MCF 10A (cell line): ENCODE results near the gene TBX1. TPM values are rescaled to one million over a fixed set of nuclear protein-coding genes. Genes with fewer than 3 reads are reported as not detected.

Experiments
- BruUV-seq: library from RNA; stranded (reverse); fragments of 400-500 nt; replicated peaks from 2 replicates; lab custom pipeline; 2021; lab: Mats Ljungman, UMichigan
- CTCF ChIA-PET: fragments of 300-600 bp; sonication (Branson Sonifier 250); formaldehyde crosslinking; extraction: SDS; loops from one replicate; lab custom pipeline; 2021; ENCODE audit warnings: antibody characterized with exemption, inconsistent platforms; lab: Yijun Ruan, JAX
- POLR2A ChIA-PET: fragments of 300-600, 350-650 bp; sonication (Branson Sonifier 250); formaldehyde crosslinking; extraction: SDS; loops from one replicate; lab custom pipeline; 2020; ENCODE audit warnings: antibody characterized with exemption, inconsistent platforms; lab: Yijun Ruan, JAX
- DNase-seq: peaks from one replicate; pipeline ENCODE4 v3.0.0-alpha.2; 2018; ENCODE audit not compliant: unreplicated experiment
- H3K27ac Mint-ChIP-seq: one replicate; pipeline ENCODE4 v1.8.0; 2022; ENCODE audit warnings: mild to moderate bottlenecking, low read depth, mixed read lengths; ENCODE audit not compliant: unreplicated experiment
- H3K27me3 Mint-ChIP-seq: one replicate; pipeline ENCODE4 v1.8.0; 2022; ENCODE audit warnings: mixed read lengths; ENCODE audit not compliant: insufficient read depth, unreplicated experiment
- H3K36me3 Mint-ChIP-seq: one replicate; pipeline ENCODE4 v1.8.0; 2022; ENCODE audit warnings: mild to moderate bottlenecking, moderate library complexity, mixed read lengths; ENCODE audit not compliant: insufficient read depth, unreplicated experiment
- H3K4me1 Mint-ChIP-seq: one replicate; pipeline ENCODE4 v1.8.0; 2022; ENCODE audit warnings: mixed read lengths; ENCODE audit not compliant: insufficient read depth, unreplicated experiment
- H3K4me3 Mint-ChIP-seq: one replicate; pipeline ENCODE4 v1.8.0; 2022; ENCODE audit warnings: mild to moderate bottlenecking, moderate library complexity, mixed read lengths; ENCODE audit not compliant: unreplicated experiment
- H3K9me3 Mint-ChIP-seq: one replicate; pipeline ENCODE4 v1.8.0; 2022; ENCODE audit warnings: mixed read lengths; ENCODE audit not compliant: unreplicated experiment
- CTCF ChIP-seq: fragments of 200-600 bp; IDR thresholded peaks from one replicate; pipeline ENCODE4 v1.8.0; 2022; ENCODE audit warnings: antibody characterized with exemption, mild to moderate bottlenecking; ENCODE audit not compliant: unreplicated experiment
- intact Hi-C: fragments of 100-400 bp; cut with micrococcal nuclease; formaldehyde crosslinking; loops from 2 replicates; pipeline ENCODE4 v1.14.1; 2022
- total RNA-seq: library from RNA; stranded (reverse); gene quantifications from 2 replicates; pipeline ENCODE4 v1.2.3, GENCODE V29; 2022

Gene TBX1
- total RNA-seq, 1 experiment from 2014 or later: not detected

GRCh38 chr22:19807161-19807913 is 46.8 kb downstream of the TBX1 start:
- Mint-ChIP-seq H3K27me3 (no peaks in the 10 kb centered on the region), H3K27ac (peak overlapping the region; percentile 95), H3K4me1 (peaks cover 28% of the 10 kb centered on the region), H3K36me3 (peaks cover 12% of the 10 kb centered on the region), H3K9me3 (no peaks in the 10 kb centered on the region), H3K4me3 (peak overlapping the region; percentile 56)
- ChIA-PET POLR2A (interaction anchor here (0.8 to 5.4 kb wide), 7 partner anchors 12 to 68 kb away, joined by 4 to 53 read pairs (median 6); partner anchors contain the start of genes GNB1L and RTL10), CTCF (interaction anchor here (0.5 to 1.0 kb wide), 2 partner anchors 77 to 694 kb away, joined by 3 read pairs; no protein-coding TSS in a partner anchor)
- intact Hi-C loops: loop anchor here (2.0 kb wide), 1 partner anchor 17 kb away; no protein-coding TSS in a partner anchor
- no TSS peak for BruUV-seq
- DNase-seq: no peak
- no peak for TF ChIP-seq CTCF

- Mint-ChIP-seq H3K27me3 (no peaks in the 10 kb centered on the region), H3K9me3 (no peaks in the 10 kb centered on the region), H3K4me1 (peaks cover 27% of the 10 kb centered on the region), H3K4me3 (no peak overlapping the region), H3K27ac (no peak overlapping the region), H3K36me3 (peaks cover 12% of the 10 kb centered on the region)
- ChIA-PET CTCF (interaction anchor here (1.0 to 1.4 kb wide), 2 partner anchors 78 to 102 kb away, joined by 3 to 4 read pairs; no protein-coding TSS in a partner anchor), POLR2A (interaction anchor here (1.3 to 5.4 kb wide), 4 partner anchors 11 to 47 kb away, joined by 6 to 53 read pairs (median 18); partner anchors contain the start of genes GNB1L and RTL10)
- TF ChIP-seq CTCF: no peak
- no peak for DNase-seq
- intact Hi-C loops: loop anchor here (2.0 kb wide), 1 partner anchor 17 kb away; no protein-coding TSS in a partner anchor
- no TSS peak for BruUV-seq
Observed at GRCh38 chr22:19807914-19808872, 47.6 kb downstream of the TBX1 start.

- CTCF ChIA-PET: interaction anchor here (0.6 to 1.4 kb wide), 2 partner anchors 13 to 101 kb away, joined by 3 to 4 read pairs; no protein-coding TSS in a partner anchor
Observed at GRCh38 chr22:19808873-19809478, 48.4 kb downstream of the TBX1 start.

More at GRCh38 chr22:19808873-19809478, 48.4 kb downstream of the TBX1 start:
- no peak for TF ChIP-seq CTCF
- POLR2A ChIA-PET: interaction anchor here (0.6 to 5.4 kb wide), 5 partner anchors 10 to 75 kb away, joined by 3 to 53 read pairs (median 17); partner anchors contain the start of genes GNB1L and RTL10
- H3K27me3 Mint-ChIP-seq: no peaks in the 10 kb centered on the region
- H3K36me3 Mint-ChIP-seq: peaks cover 12% of the 10 kb centered on the region
- DNase-seq: no peak
- H3K4me1 Mint-ChIP-seq: peaks cover 22% of the 10 kb centered on the region
- intact Hi-C loops: no loop called here
- BruUV-seq: no TSS peak
- no peaks in the 10 kb centered on the region for H3K9me3 Mint-ChIP-seq
- H3K27ac Mint-ChIP-seq: no peak overlapping the region
- H3K4me3 Mint-ChIP-seq: no peak overlapping the region
